ENCODE results near the gene ERC1.
A peak's percentile ranks its signal among the peaks of the same experiment; 100 is the strongest.

The ERC1 gene

GRCh38 chr12:1463073-1463905 is 472.3 kb downstream of the ERC1 start:
- no peak for DNase-seq

GRCh38 chr12:1464925-1465324 is 473.9 kb downstream of the ERC1 start:
- no peak for DNase-seq

GRCh38 chr12:1465990-1466389 is 475.0 kb downstream of the ERC1 start:
- DNase-seq = no peak

GRCh38 chr12:1466481-1467154 is 475.6 kb downstream of the ERC1 start:
- no peak for DNase-seq

- no peak for DNase-seq
Observed at GRCh38 chr12:1467710-1468109, 476.7 kb downstream of the ERC1 start.

- DNase-seq = no peak
Observed at GRCh38 chr12:1469070-1469469, 478.0 kb downstream of the ERC1 start.

GRCh38 chr12:1470051-1470450 is 479.0 kb downstream of the ERC1 start:
- no peak for DNase-seq

GRCh38 chr12:1471224-1471623 is 480.2 kb downstream of the ERC1 start:
- no peak for DNase-seq

- DNase-seq = peak; percentile 68
Observed at GRCh38 chr12:1473418-1473817, 482.4 kb downstream of the ERC1 start.

GRCh38 chr12:1474041-1474573 is 483.1 kb downstream of the ERC1 start:
- DNase-seq = peak; percentile 92

- DNase-seq = no peak
Observed at GRCh38 chr12:1474574-1475153, 483.6 kb downstream of the ERC1 start.

GRCh38 chr12:1479645-1480044 is 488.6 kb downstream of the ERC1 start:
- DNase-seq = no peak

- no peak for DNase-seq
Observed at GRCh38 chr12:1481326-1481725, 490.3 kb downstream of the ERC1 start.

GRCh38 chr12:1481906-1482305 is 490.9 kb downstream of the ERC1 start:
- no peak for DNase-seq

GRCh38 chr12:1488908-1489381 is 497.9 kb downstream of the ERC1 start:
- peak; percentile 8 for DNase-seq

GRCh38 chr12:1491983-1492697 is 501.1 kb downstream of the ERC1 start:
- DNase-seq = no peak

GRCh38 chr12:1493781-1494565 is 502.9 kb downstream of the ERC1 start:
- DNase-seq = no peak

GRCh38 chr12:1494856-1495255 is 503.8 kb downstream of the ERC1 start:
- no peak for DNase-seq

- DNase-seq = no peak
Observed at GRCh38 chr12:1496162-1496900, 505.3 kb downstream of the ERC1 start.

GRCh38 chr12:1497161-1497560 is 506.1 kb downstream of the ERC1 start:
- no peak for DNase-seq

- DNase-seq = no peak
Observed at GRCh38 chr12:1498199-1498740, 507.2 kb downstream of the ERC1 start.
